Measurements from ENCODE around the gene NRG3.

The NRG3 gene

GRCh38 chr10:82866424-82867020 lies 991.5 kb downstream of the NRG3 start:
- DNase-seq: no peak

GRCh38 chr10:82867056-82867455 lies 992.1 kb downstream of the NRG3 start:
- DNase-seq: no peak

DNA sequence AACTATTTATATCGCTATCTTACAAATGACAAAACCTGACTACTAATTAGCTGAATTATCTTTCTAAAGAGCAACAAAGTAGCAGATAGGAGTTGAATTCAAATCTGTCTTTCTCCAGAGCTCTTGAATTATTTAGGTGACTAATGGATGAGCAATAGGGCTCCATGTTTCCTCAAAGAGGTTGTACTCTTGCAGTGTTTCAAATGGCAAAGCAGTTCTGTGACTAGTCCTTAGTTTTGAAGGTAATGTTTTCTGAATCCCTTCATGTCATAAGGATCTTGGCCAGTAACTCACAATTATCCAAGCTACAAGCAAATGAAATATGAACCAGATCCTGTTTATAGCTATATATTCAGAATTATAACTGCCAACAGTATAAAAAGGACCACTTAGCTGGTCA lies 999.7 kb downstream of the NRG3 start:
- no peak for DNase-seq

DNA sequence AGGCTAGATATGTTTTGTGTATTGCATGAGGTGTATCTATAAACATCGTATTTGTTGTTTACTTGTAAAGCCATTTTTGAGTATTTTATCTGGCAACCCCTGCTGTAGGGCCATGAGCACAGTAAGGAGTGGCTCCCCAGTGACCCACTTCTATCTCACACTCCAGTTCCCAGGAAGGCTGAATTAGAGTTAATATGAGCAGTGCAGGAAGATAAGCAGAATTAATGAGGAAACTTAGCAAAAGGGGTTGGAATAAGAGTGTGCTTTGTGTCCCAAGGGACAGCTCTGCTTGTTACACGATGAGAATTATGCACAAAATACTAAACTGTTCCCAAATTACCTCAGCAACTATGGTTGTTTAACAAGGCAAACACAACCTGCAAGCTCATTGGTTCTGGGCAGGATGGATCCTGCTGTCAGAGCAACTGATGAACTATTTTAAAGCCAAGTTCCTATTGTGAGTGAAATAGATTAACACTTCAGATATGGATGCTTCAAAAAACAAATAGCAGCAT lies 1005.8 kb downstream of the NRG3 start:
- DNase-seq: no peak

- DNase-seq: no peak
Observed at GRCh38 chr10:82882722-82883121, 1007.7 kb downstream of the NRG3 start.

DNA sequence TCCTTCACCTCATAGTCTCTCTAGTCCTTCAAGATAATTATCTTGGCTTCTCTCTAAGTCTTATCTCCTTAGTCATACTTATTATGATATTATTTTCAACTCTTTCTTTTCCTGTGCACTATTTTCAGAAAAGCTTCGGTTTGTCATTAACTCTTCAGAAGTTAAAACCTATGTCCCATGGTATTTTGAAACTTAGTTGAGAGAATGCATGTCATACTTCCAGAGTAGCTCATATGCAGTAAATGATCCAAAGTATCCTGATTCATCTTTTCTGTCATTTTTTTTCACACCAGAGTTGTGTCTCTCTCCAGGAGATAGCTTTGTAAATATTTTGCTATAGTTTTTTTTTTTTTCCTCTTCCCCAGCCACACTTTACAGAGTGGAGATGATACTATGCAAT lies 1008.6 kb downstream of the NRG3 start:
- DNase-seq: no peak

GRCh38 chr10:82887488-82887887 lies 1012.5 kb downstream of the NRG3 start:
- DNase-seq: no peak

DNA sequence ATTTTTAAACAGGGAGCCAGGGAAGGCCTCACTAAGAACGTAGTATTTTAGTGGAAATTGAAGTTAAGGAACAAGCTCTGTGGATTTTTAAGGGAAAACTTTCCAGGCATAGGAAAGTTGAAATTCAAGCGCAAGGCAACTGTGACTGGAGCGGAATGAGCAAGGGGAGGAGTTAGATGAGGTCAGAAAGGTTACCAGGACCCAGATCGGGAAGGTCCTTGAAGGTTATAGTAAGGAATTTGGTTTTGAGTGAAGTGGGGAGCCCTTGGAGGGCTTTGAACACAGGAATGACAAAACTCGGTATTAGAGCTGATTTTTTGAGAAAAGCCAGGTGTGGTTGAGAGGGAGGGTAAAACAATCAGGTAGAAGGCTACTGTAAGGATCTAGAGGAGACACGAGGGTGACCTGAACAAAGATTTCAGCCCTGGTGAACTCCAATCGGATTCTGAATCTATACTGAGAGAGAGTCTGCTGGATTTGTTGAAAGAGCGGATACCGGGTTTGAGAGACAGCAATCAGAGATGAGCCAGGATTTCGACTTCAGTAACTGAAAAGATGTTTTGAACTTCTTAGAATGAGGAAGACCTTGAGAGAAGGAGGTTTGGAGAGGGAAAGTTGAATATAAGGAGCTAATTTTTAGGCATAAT lies 1013.9 kb downstream of the NRG3 start:
- DNase-seq: no peak

DNA sequence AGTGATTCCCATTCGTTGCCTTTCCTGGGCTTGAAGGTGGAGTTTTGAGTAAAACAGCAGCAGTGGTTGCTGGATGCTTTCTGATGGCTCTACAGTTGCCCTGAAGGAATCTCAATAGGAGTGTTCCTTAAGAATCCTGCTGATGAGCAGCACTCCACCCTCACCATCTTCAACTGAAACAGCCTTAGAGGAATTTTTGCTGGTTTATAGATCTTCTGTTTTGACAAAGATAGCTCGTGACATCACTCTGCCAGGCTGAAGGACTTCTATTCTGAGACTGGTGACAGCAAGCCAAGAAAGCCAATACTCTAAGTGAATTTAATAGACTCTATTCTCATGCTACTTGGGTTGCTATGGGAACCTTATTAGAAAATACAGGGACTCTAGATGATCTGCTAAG lies 1014.7 kb downstream of the NRG3 start:
- no peak for DNase-seq

GRCh38 chr10:82890573-82890972 lies 1015.6 kb downstream of the NRG3 start:
- DNase-seq: no peak

DNA sequence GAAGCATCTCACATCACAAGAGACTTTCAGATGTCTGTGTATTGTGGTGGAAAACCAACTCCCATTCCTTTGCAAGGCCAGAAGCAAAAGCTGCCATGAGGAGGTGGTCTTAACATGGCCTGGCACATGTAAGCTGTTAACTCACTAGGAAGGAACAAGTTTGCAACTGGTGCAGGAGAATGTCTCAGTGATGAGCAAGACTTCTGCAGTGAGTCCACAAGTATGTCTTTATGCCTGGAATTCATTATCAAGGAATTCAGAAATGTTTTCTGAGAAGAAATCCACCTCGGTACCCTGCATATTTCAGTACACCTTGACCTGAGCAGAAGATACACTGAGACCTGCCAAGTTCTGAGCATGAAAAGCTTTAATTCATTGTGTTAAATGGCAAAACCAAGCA lies 1033.1 kb downstream of the NRG3 start:
- no peak for DNase-seq

- no peak for DNase-seq
Observed at GRCh38 chr10:82908751-82909150, 1033.8 kb downstream of the NRG3 start.

- no peak for DNase-seq
Observed at GRCh38 chr10:82910301-82910700, 1035.3 kb downstream of the NRG3 start.

GRCh38 chr10:82914655-82915136 lies 1039.7 kb downstream of the NRG3 start:
- DNase-seq: no peak

DNA sequence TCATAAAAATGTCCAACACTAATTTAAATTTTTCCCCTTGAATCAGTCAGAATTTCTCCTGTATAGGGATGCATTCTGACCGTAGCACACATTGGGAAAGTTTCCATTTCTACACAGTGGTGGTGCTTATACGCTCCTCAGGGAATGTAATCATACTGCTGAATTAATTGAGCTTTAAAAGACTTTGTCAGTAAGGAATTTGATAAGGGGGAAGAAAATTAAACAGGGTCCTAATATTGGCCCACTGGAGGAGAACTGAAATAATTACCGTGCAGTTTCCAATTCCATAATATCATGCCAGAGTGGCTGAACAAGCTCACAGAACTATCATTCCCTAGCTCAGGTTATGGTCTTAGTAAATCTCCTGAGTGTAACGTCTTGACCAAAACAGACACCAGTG lies 1041.9 kb downstream of the NRG3 start:
- DNase-seq: no peak

- no peak for DNase-seq
Observed at GRCh38 chr10:82918022-82918421, 1043.0 kb downstream of the NRG3 start.

DNA sequence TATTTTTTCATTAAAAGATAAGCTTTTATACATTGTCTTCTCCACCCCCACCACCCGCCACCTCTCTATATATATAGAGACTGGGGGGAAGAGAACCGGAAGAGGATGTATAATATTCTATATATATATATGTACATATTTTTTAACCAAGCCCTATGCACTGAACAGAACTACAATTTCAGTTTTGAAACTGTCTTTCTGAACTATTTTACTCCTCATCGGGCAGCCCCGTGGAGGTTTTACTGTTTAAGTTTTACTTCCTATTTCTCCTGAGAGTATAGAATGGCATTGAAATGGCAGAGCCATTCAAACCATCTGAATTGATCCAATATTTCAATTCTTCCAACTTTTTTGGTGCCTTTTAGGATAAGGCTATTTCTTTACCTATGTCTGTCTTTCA lies 1047.1 kb downstream of the NRG3 start:
- no peak for DNase-seq

DNA sequence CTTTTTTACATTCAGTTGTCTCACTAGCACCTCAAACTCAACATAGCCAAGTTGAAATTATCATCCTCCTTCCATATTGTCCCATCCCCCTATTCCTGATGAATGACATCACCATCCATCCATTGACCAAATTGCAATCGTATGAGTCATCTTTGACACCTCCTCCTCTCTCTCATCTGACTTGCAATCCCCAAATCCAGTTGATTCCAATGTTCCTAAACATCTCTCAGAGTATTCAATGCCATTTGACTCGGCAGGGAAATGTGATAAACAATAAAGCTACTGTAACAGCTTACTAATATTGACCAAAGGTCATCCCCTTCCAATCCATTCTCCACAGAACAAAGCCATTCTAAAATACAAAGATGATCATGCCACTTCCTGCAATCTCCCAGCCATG lies 1047.8 kb downstream of the NRG3 start:
- no peak for DNase-seq

- DNase-seq: no peak
Observed at GRCh38 chr10:82924711-82925110, 1049.7 kb downstream of the NRG3 start.

DNA sequence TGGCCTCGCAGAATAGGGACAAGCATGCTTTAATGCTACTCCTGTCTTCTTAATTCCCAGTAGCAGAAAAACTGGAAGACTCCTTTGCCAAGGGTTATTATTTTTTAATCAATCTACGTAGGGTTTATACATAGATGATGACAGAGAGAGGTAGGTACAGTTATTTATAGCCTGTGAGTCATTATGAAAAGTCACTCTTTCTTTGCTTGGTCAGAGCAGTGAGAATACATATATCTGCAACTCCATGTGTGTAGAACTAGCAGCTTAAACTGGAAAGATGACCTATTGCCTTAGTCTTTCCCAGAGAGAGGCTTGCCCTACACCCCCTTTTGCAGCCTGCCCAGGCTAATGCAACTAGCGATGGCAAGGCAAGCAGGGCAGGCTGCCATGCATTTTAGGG lies 1050.6 kb downstream of the NRG3 start:
- no peak for DNase-seq

GRCh38 chr10:82932451-82932850 lies 1057.5 kb downstream of the NRG3 start:
- DNase-seq: no peak

DNA sequence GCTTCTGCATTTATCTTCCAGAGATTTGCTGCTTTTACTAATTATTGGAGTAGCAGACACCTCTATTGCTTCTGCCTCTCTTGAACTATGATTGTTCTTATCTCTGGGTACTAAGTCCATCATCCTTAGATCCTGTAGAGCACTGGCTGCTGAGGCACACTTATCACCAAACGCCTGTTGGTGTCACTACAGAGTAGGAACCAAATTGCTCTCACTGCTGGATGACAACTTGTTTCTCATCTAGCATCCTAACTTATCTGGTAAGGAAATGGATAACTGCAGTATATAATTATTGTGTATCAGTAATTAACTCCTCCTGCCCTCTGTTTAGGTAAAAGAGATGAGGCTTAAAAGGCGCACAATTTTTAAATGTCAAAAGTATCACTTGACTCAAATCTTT lies 1059.4 kb downstream of the NRG3 start:
- DNase-seq: no peak

GRCh38 chr10:82934947-82935346 lies 1060.0 kb downstream of the NRG3 start:
- DNase-seq: no peak

DNA sequence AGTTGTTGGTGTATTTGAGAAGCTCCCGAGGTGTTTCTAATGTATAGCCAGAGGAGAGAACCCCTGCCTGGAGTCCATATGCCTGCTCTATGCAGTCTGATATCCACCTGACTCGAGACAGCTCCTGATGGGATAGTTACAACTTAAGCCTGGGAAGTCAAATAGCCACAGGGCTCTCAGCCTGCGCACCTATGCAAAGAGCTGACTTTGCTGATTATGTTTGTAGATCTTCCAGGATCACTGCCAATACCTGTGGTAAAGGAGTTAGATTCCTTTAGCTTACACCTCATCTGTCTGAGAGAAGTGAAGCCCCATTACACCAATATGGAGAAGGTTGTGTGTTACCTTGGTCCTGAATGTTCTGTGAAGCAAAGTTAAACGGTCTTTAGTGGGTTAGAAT lies 1063.3 kb downstream of the NRG3 start:
- DNase-seq: no peak

Data from NK-92 treated with Interleukin-12 subunit alpha and Interleukin-12 subunit beta, amount 100 ng/mL, for 24 hours (cell line).